NCI-H1694 treated with DMSO at 0.1 percent for 48 hours (cell line): ENCODE data around the gene ENOSF1.
A peak's percentile ranks its signal among the peaks of the same experiment; 100 is the strongest.
"Not testable (repeated sequence)": the region's sequence is repeated elsewhere in the genome, so short reads cannot be mapped to it uniquely, and the experiment has no call there.

Source experiments
- DNase-seq: peaks from one replicate; lab custom pipeline; 2025; lab: John Stamatoyannopoulos, UW

ENOSF1 gene

GRCh38 chr18:708096-708495, 4.3 kb downstream of the ENOSF1 start:
- DNase-seq: no peak

GRCh38 chr18:706405-706804, 6.0 kb downstream of the ENOSF1 start:
- no peak for DNase-seq

- DNase-seq: no peak
These were observed 9.0 kb downstream of the ENOSF1 start for GRCh38 chr18:703213-703967.

GRCh38 chr18:697800-698199, 14.6 kb downstream of the ENOSF1 start:
- no peak for DNase-seq

GRCh38 chr18:697012-697411, 15.4 kb downstream of the ENOSF1 start:
- no peak for DNase-seq

- DNase-seq: peak; percentile 14
These were observed 18.8 kb downstream of the ENOSF1 start for GRCh38 chr18:693466-694187.

- DNase-seq: no peak
These were observed 19.6 kb downstream of the ENOSF1 start for GRCh38 chr18:692824-693223.

- no peak for DNase-seq
These were observed 24.1 kb downstream of the ENOSF1 start for GRCh38 chr18:688323-688722.

GRCh38 chr18:686339-687111, 25.9 kb downstream of the ENOSF1 start:
- no peak for DNase-seq

GRCh38 chr18:685438-685837, 27.0 kb downstream of the ENOSF1 start:
- no peak for DNase-seq

- DNase-seq: no peak
These were observed 28.9 kb downstream of the ENOSF1 start for GRCh38 chr18:683531-683930.

GRCh38 chr18:682833-683232, 29.6 kb downstream of the ENOSF1 start:
- DNase-seq: no peak

GRCh38 chr18:682416-682815, 30.0 kb downstream of the ENOSF1 start:
- not testable (repeated sequence) for DNase-seq

GRCh38 chr18:681985-682384, 30.4 kb downstream of the ENOSF1 start:
- DNase-seq: no peak

GRCh38 chr18:680392-680791, 32.0 kb downstream of the ENOSF1 start:
- no peak for DNase-seq

GRCh38 chr18:679516-679915, 32.9 kb downstream of the ENOSF1 start:
- DNase-seq: no peak

GRCh38 chr18:678482-679182, 33.8 kb downstream of the ENOSF1 start:
- no peak for DNase-seq

- no peak for DNase-seq
These were observed 34.5 kb downstream of the ENOSF1 start for GRCh38 chr18:677951-678381.

- no peak for DNase-seq
These were observed 35.3 kb downstream of the ENOSF1 start for GRCh38 chr18:677145-677544.

- no peak for DNase-seq
These were observed 35.7 kb downstream of the ENOSF1 start for GRCh38 chr18:676736-677135.

- no peak for DNase-seq
These were observed 36.4 kb downstream of the ENOSF1 start for GRCh38 chr18:676069-676468.

- DNase-seq: no peak
These were observed 37.1 kb downstream of the ENOSF1 start for GRCh38 chr18:675307-675706.
